ENCODE results near the gene PIEZO1. TPM values are rescaled to one million over a fixed set of nuclear protein-coding genes. Genes with fewer than 3 reads are reported as not detected.

PIEZO1 gene
- total RNA-seq, 1 experiment from 2014 or later = 224 TPM

DNA sequence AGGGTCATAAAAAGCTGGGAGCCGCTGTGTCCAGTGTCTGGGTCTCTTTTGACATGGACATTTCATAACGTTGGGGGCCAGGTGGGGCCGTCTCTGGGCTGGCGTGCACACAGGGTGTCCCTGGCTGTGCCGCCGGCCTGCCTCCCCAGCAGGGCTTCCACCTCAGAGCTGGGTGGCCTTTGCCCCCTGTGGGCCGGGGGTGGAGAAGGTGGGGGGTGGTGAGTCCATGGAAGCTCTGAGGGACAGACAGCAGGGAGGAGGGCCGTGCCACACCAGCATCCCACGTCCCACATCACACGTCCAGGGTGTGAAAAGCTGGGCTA is 97.8 kb downstream of the PIEZO1 start:
- H3K27me3 ChIP-seq (ENCODE audit: insufficient read depth, low read length) = no peaks in the 10 kb centered on the region
- no peak overlapping the region for H2AFZ ChIP-seq (ENCODE audit: low read depth, low read length, poor library complexity, severe bottlenecking)
- no peak overlapping the region for H3K27ac ChIP-seq (ENCODE audit: low read depth, low read length)
- CTCF ChIA-PET = interaction anchor here (0.6 to 1.6 kb wide), 3 partner anchors 14 to 99 kb away, joined by 3 to 5 read pairs (median 3); no protein-coding TSS in a partner anchor
- no peaks in the 10 kb centered on the region for H4K20me1 ChIP-seq (ENCODE audit: insufficient read depth)
- H3K4me2 ChIP-seq (ENCODE audit: low read length) = no peak overlapping the region
- RAD21 ChIA-PET (ENCODE audit: low non-redundant PET in 1 of 2, low total read pairs in 2 of 2, uncharacterized antibody in 2 of 2, unreplicated experiment in 2 of 2) = no interaction called here
- no peaks in the 10 kb centered on the region for H3K9me2 ChIP-seq (ENCODE audit: insufficient read depth)
- intact Hi-C loops (cut with micrococcal nuclease) = no loop called here
- H3K79me2 ChIP-seq (ENCODE audit: insufficient read depth, low read length) = no peaks in the 10 kb centered on the region
- no peaks in the 10 kb centered on the region for H3K9me3 ChIP-seq (ENCODE audit: control insufficient read depth in 1 of 2, insufficient read depth in 1 of 2, low read depth in 1 of 2, low read length in 2 of 2)
- POLR2A ChIA-PET = no interaction called here
- DNase-seq (ENCODE audit: low read depth, low spot score) (no peak), ATAC-seq (no peak)
- no TSS peak for BruUV-seq (replicated peaks)
- H3K4me1 ChIP-seq (ENCODE audit: control insufficient read depth in 1 of 2, insufficient read depth in 2 of 2, low read length in 2 of 2) = peaks cover 25 to 38% of the 10 kb centered on the region in 2 experiments
- TF ChIP-seq CEBPB (IDR thresholded peaks at IDR 0.05; ENCODE audit: low read depth) (no peak), YY1 (IDR thresholded peaks at IDR 0.05; ENCODE audit: extremely low read depth, insufficient replicate concordance, low read depth, low read length) (no peak), SIN3A (IDR thresholded peaks at IDR 0.05; ENCODE audit: low read depth) (no peak)
- H3K9ac ChIP-seq (ENCODE audit: low read length) = no peak overlapping the region
- H3K36me3 ChIP-seq (ENCODE audit: control insufficient read depth in 1 of 2, insufficient read depth in 2 of 2, low read length in 2 of 2) = no peaks in the 10 kb centered on the region
- H3K4me3 ChIP-seq (replicated peaks in 1 of 2; ENCODE audit: low read depth in 1 of 2, low read length in 2 of 2) = no peak overlapping the region

- DNase-seq (ENCODE audit: low read depth, low spot score) (peak; percentile 51), ATAC-seq (peak; percentile 95)
- Histone ChIP-seq H3K36me3 (ENCODE audit: control insufficient read depth in 1 of 2, insufficient read depth in 2 of 2, low read length in 2 of 2) (no peaks in the 10 kb centered on the region), H3K9me3 (ENCODE audit: control insufficient read depth in 1 of 2, insufficient read depth in 1 of 2, low read depth in 1 of 2, low read length in 2 of 2) (no peaks in the 10 kb centered on the region), H3K4me3 (replicated peaks in 1 of 2; ENCODE audit: low read depth in 1 of 2, low read length in 2 of 2) (peak within 1 kb of the TSS; percentile 68 to 83), H3K4me1 (ENCODE audit: control insufficient read depth in 1 of 2, insufficient read depth in 2 of 2, low read length in 2 of 2) (peaks cover 25 to 38% of the 10 kb centered on the region in 2 experiments), H3K9me2 (ENCODE audit: insufficient read depth) (no peaks in the 10 kb centered on the region), H3K27ac (ENCODE audit: low read depth, low read length) (peak within 1 kb of the TSS; percentile 25; the same call in 1 of the 2 replicates), H4K20me1 (ENCODE audit: insufficient read depth) (no peaks in the 10 kb centered on the region), H3K79me2 (ENCODE audit: insufficient read depth, low read length) (no peaks in the 10 kb centered on the region), H2AFZ (ENCODE audit: low read depth, low read length, poor library complexity, severe bottlenecking) (peak within 1 kb of the TSS; percentile 96), H3K27me3 (ENCODE audit: insufficient read depth, low read length) (no peaks in the 10 kb centered on the region), H3K4me2 (ENCODE audit: low read length) (peak within 1 kb of the TSS; percentile 100), H3K9ac (ENCODE audit: low read length) (peak within 1 kb of the TSS; percentile 62)
- POLR2A ChIA-PET = no interaction called here
- RAD21 ChIA-PET (ENCODE audit: low non-redundant PET in 1 of 2, low total read pairs in 2 of 2, uncharacterized antibody in 2 of 2, unreplicated experiment in 2 of 2) = no interaction called here
- no peak for TF ChIP-seq ZFX (IDR thresholded peaks at IDR 0.05)
- TF ChIP-seq TCF7L2 (IDR thresholded peaks at IDR 0.05; ENCODE audit: borderline replicate concordance, extremely low read depth, insufficient read depth, insufficient read length) = peak; percentile 59
- TF ChIP-seq EGR1 (IDR thresholded peaks at IDR 0.05; ENCODE audit: low read depth) = peak; percentile 88
- TF ChIP-seq POLR2A (IDR thresholded peaks at IDR 0.05; ENCODE audit: borderline replicate concordance, extremely low read depth, insufficient read depth, insufficient read length) = peak; percentile 43
- CTCF ChIA-PET = interaction anchor here (1.2 to 1.6 kb wide), 2 partner anchors 14 to 51 kb away, joined by 3 to 5 read pairs; no protein-coding TSS in a partner anchor
- BruUV-seq (replicated peaks) = no TSS peak
- intact Hi-C loops (cut with micrococcal nuclease) = no loop called here
Measured at GRCh38 chr16:88686439-88687253, 98.4 kb downstream of the PIEZO1 start, which contains the start of gene SNAI3. Gene SNAI3 (minus strand): TSS chr16:88686507. CDS start chr16:88686406, 101 bp downstream.

All from HCT116 (cell line).